Measurements from ENCODE around the gene CMTM4.

The CMTM4 gene

DNA sequence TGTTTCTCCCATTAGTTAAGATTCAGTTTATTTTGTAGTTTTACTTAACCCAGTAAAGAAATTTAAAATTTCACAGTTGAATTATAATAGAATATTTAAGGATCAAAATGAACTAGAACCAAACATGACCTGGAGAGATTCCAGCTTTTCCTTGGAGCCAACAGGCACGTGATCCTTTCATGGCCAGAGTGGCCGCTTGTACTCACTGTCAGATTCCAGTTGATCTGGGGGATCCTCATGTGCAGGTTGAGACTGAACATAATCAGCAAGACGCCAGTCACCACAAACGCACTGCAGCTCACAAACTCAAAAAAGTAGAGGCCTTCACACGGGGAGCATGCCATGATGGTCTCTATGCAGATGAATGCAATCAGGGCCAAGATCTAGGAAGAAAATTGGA is 60.3 kb downstream of the CMTM4 start:
- no peak for TF ChIP-seq EP300 (IDR thresholded peaks at IDR 0.05; ENCODE audit: borderline replicate concordance)
- TF ChIP-seq CEBPB (IDR thresholded peaks at IDR 0.05), result no peak
- no peak for TF ChIP-seq TAF1 (IDR thresholded peaks at IDR 0.05; ENCODE audit: low read depth)
- TF ChIP-seq, protein P1, sequence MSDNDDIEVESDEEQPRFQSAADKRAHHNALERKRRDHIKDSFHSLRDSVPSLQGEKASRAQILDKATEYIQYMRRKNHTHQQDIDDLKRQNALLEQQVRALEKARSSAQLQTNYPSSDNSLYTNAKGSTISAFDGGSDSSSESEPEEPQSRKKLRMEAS (IDR thresholded peaks at IDR 0.05), result no peak
- TF ChIP-seq ZBTB7A (IDR thresholded peaks at IDR 0.05; ENCODE audit: low read depth), result no peak
- TF ChIP-seq, protein P2, sequence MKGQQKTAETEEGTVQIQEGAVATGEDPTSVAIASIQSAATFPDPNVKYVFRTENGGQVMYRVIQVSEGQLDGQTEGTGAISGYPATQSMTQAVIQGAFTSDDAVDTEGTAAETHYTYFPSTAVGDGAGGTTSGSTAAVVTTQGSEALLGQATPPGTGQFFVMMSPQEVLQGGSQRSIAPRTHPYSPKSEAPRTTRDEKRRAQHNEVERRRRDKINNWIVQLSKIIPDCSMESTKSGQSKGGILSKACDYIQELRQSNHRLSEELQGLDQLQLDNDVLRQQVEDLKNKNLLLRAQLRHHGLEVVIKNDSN (IDR thresholded peaks at IDR 0.05), result no peak
- no peak for TF ChIP-seq RAD21 (IDR thresholded peaks at IDR 0.05; ENCODE audit: low read depth)
- TF ChIP-seq CREB1 (IDR thresholded peaks at IDR 0.05; ENCODE audit: low read depth), result no peak
- TF ChIP-seq NFIC (IDR thresholded peaks at IDR 0.05), result no peak
- no peak for TF ChIP-seq TEAD4 (IDR thresholded peaks at IDR 0.05)
- no peak for TF ChIP-seq EGR1 (IDR thresholded peaks at IDR 0.05)

DNA sequence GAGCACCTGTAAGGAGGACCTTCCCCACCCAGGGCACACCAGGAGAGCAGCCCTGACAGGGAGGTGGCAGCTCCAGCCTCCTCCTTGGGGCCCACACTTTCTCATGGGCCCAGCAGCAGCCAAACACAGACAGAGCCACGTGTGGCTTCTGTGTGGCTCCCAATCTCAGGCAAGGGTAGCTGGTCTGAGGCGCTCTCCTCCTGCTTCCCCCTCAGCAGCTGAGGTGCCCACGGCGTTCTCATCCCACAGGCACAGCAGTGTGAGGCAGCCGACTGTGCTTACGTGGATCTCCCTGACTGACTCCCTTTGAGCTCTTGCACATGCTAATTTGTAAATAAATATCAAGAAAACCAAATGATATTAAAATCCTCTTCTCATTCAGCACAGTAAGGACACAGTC is 61.1 kb downstream of the CMTM4 start:
- TF ChIP-seq CREB1 (IDR thresholded peaks at IDR 0.05; ENCODE audit: low read depth), result no peak
- TF ChIP-seq, protein P3, sequence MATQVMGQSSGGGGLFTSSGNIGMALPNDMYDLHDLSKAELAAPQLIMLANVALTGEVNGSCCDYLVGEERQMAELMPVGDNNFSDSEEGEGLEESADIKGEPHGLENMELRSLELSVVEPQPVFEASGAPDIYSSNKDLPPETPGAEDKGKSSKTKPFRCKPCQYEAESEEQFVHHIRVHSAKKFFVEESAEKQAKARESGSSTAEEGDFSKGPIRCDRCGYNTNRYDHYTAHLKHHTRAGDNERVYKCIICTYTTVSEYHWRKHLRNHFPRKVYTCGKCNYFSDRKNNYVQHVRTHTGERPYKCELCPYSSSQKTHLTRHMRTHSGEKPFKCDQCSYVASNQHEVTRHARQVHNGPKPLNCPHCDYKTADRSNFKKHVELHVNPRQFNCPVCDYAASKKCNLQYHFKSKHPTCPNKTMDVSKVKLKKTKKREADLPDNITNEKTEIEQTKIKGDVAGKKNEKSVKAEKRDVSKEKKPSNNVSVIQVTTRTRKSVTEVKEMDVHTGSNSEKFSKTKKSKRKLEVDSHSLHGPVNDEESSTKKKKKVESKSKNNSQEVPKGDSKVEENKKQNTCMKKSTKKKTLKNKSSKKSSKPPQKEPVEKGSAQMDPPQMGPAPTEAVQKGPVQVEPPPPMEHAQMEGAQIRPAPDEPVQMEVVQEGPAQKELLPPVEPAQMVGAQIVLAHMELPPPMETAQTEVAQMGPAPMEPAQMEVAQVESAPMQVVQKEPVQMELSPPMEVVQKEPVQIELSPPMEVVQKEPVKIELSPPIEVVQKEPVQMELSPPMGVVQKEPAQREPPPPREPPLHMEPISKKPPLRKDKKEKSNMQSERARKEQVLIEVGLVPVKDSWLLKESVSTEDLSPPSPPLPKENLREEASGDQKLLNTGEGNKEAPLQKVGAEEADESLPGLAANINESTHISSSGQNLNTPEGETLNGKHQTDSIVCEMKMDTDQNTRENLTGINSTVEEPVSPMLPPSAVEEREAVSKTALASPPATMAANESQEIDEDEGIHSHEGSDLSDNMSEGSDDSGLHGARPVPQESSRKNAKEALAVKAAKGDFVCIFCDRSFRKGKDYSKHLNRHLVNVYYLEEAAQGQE (IDR thresholded peaks at IDR 0.05; ENCODE audit: low read depth), result no peak
- no peak for TF ChIP-seq YY1 (IDR thresholded peaks at IDR 0.05; ENCODE audit: low read depth)
- TF ChIP-seq EGR1 (IDR thresholded peaks at IDR 0.05), result no peak
- TF ChIP-seq TEAD4 (IDR thresholded peaks at IDR 0.05), result no peak
- no peak for TF ChIP-seq CEBPB (IDR thresholded peaks at IDR 0.05)
- TF ChIP-seq NFIC (IDR thresholded peaks at IDR 0.05), result no peak
- TF ChIP-seq, protein P1 (IDR thresholded peaks at IDR 0.05), result no peak
- TF ChIP-seq ZBTB7A (IDR thresholded peaks at IDR 0.05; ENCODE audit: low read depth), result no peak

DNA sequence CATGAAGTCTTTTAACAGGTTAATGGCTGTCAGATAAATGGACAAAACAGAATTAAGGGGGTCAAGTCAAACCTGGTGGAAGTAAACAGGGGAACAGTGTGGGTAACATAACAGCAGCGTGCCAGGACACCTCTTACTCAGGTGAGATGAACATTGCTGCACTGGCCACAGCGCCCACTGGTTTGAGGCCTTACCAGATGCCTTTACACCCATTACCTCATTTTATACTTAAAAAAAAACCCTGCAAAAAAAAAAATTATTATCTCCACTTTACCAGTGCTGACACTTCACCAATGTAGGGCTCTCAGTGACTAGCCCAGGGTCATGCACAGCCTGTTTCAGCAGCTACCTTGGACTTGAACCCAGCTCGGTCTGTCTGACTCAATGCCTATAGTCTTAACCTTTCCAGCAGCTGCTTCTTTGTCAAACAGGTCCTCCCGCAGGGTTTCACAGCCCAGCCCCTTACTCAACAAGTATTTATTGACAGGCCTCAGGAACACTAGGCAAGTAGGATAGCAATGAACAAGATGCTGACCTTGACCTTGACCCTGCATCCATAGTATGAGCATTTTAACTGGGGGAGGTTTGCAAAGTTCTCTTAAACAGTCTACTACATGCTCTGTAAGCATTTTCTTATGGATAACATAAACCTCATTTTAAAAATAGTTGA is 61.9 kb downstream of the CMTM4 start:
- TF ChIP-seq CEBPB (IDR thresholded peaks at IDR 0.05) (no peak), CREB1 (IDR thresholded peaks at IDR 0.05; ENCODE audit: low read depth) (no peak), NFIC (IDR thresholded peaks at IDR 0.05) (no peak), TAF1 (IDR thresholded peaks at IDR 0.05; ENCODE audit: low read depth) (no peak), ZBTB7A (IDR thresholded peaks at IDR 0.05; ENCODE audit: low read depth) (no peak), RAD21 (IDR thresholded peaks at IDR 0.05; ENCODE audit: low read depth) (no peak), EP300 (IDR thresholded peaks at IDR 0.05; ENCODE audit: borderline replicate concordance) (no peak), TCF12 (IDR thresholded peaks at IDR 0.05; ENCODE audit: low read depth) (no peak)
- TF ChIP-seq, protein P1 (IDR thresholded peaks at IDR 0.05), result no peak
- TF ChIP-seq, protein P3 (IDR thresholded peaks at IDR 0.05; ENCODE audit: low read depth), result no peak

DNA sequence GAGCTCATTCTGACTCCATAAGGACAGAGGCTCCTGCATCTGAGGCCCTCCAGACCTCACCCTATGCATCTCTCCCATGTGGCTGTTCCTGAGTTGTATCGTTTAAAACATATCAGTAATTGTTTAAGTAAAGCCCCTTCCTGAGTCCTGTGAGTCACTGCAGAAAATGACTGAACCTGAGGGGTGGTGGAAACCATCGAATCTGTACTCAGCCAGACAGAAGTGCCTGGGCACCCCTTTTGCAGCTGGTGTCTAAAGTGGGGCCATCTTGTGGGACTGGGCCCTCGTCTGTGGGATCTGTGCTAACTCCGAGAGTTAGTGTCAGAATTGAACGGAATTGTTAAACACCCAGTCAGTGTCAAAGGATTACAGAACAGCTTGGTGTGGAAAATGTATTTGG is 66.7 kb downstream of the CMTM4 start:
- TF ChIP-seq EP300 (IDR thresholded peaks at IDR 0.05; ENCODE audit: borderline replicate concordance), result no peak
- TF ChIP-seq, protein P1 (IDR thresholded peaks at IDR 0.05), result no peak
- TF ChIP-seq, protein P2 (IDR thresholded peaks at IDR 0.05), result no peak

DNA sequence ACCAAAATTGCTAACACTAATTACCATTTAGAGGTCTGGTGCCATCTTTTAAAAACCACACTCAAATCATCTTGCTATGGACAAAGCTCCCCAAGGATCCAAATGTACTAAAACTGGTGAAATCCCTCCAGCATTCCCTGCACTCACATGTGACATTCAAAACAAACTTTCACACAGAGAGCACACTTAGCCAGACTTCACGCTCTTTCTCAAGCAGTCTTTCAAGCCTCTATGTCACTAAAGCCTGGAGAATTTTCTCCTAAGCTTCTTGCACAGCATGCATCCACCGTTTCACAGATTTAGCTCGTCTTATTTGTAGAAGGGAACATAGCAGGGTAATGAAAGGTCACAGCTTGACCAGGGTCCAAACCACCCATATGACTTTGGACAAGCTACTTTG is 72.8 kb downstream of the CMTM4 start:
- TF ChIP-seq RAD21 (IDR thresholded peaks at IDR 0.05; ENCODE audit: low read depth) (no peak), CREB1 (IDR thresholded peaks at IDR 0.05; ENCODE audit: low read depth) (no peak), ZBTB7A (IDR thresholded peaks at IDR 0.05; ENCODE audit: low read depth) (no peak), TCF12 (IDR thresholded peaks at IDR 0.05; ENCODE audit: low read depth) (no peak), TAF1 (IDR thresholded peaks at IDR 0.05; ENCODE audit: low read depth) (no peak), TEAD4 (IDR thresholded peaks at IDR 0.05) (no peak), NFIC (IDR thresholded peaks at IDR 0.05) (no peak), EGR1 (IDR thresholded peaks at IDR 0.05) (no peak), EP300 (IDR thresholded peaks at IDR 0.05; ENCODE audit: borderline replicate concordance) (no peak), FOXM1 (IDR thresholded peaks at IDR 0.05; ENCODE audit: borderline replicate concordance, low read depth) (no peak), YY1 (IDR thresholded peaks at IDR 0.05; ENCODE audit: low read depth) (no peak), CEBPB (IDR thresholded peaks at IDR 0.05) (no peak)
- TF ChIP-seq, protein P1 (IDR thresholded peaks at IDR 0.05), result no peak
- TF ChIP-seq, protein P3 (IDR thresholded peaks at IDR 0.05; ENCODE audit: low read depth), result no peak
- TF ChIP-seq, protein P2 (IDR thresholded peaks at IDR 0.05), result no peak

Measured in Ishikawa (cell line).